ENCODE data around the gene SOX5. TPM values are rescaled to one million over a fixed set of nuclear protein-coding genes. Genes with fewer than 3 reads are reported as not detected.

Gene SOX5
- total and polyA plus RNA-seq, 11 donors: 0.49 to 4.9 (median 2.5) TPM

GRCh38 chr12:23944067-23944466 is 5.4 kb downstream of the SOX5 start:
- ATAC-seq (no peak), DNase-seq (no peak)
- no peaks in the 10 kb centered on the region for H3K9me3 ChIP-seq
- peaks cover 0 to 22% (median 4%) of the 10 kb centered on the region in 9 donors for H3K27me3 ChIP-seq
- no peak overlapping the region for H3K4me3 ChIP-seq
- H3K27ac ChIP-seq: no peak overlapping the region
- WGBS, 4 donors: 76 to 83% (median 80%) methylated on average over 5 of the region's 5 CpGs
- TF ChIP-seq POLR2A (IDR thresholded peaks at IDR 0.05) (no peak), CTCF (IDR thresholded peaks at IDR 0.05) (no peak)
- no peaks in the 10 kb centered on the region for H3K4me1 ChIP-seq
- no peaks in the 10 kb centered on the region for H3K36me3 ChIP-seq
- intact Hi-C loops (cut with DNase I): no loop called here

- Histone ChIP-seq H3K4me3 (no peak overlapping the region), H3K4me1 (no peaks in the 10 kb centered on the region), H3K36me3 (no peaks in the 10 kb centered on the region), H3K27ac (no peak overlapping the region), H3K9me3 (no peaks in the 10 kb centered on the region), H3K27me3 (peaks cover 0 to 11% (median 2%) of the 10 kb centered on the region in 9 donors)
- DNase-seq (no peak), ATAC-seq (no peak)
- WGBS, 4 donors: 73 to 78% (median 76%) methylated on average over 4 of the region's 4 CpGs
- intact Hi-C loops (cut with DNase I): no loop called here
- no peak for TF ChIP-seq CTCF (IDR thresholded peaks at IDR 0.05)
- TF ChIP-seq POLR2A (IDR thresholded peaks at IDR 0.05): no peak
These were observed 6.6 kb downstream of the SOX5 start for GRCh38 chr12:23942841-23943240.

- intact Hi-C loops (cut with DNase I): no loop called here
- no peak for DNase-seq
- no peak overlapping the region for H3K27ac ChIP-seq
- peaks cover 0 to 3% (median 0%) of the 10 kb centered on the region in 9 donors for H3K27me3 ChIP-seq
- no peak overlapping the region for H3K4me3 ChIP-seq
- no peaks in the 10 kb centered on the region for H3K9me3 ChIP-seq
- TF ChIP-seq POLR2A (IDR thresholded peaks at IDR 0.05) (no peak), CTCF (IDR thresholded peaks at IDR 0.05) (no peak)
- WGBS, 4 donors: 73 to 88% (median 81%) methylated on average over 1 of the region's 1 CpG
- no peaks in the 10 kb centered on the region for H3K36me3 ChIP-seq
- no peaks in the 10 kb centered on the region for H3K4me1 ChIP-seq
- ATAC-seq: no peak
These were observed 7.7 kb downstream of the SOX5 start for GRCh38 chr12:23941780-23942179.

- no peaks in the 10 kb centered on the region for H3K36me3 ChIP-seq
- no peak for DNase-seq
- TF ChIP-seq POLR2A (IDR thresholded peaks at IDR 0.05) (no peak), CTCF (IDR thresholded peaks at IDR 0.05) (no peak)
- ATAC-seq: no peak
- intact Hi-C loops (cut with DNase I): no loop called here
- no peaks in the 10 kb centered on the region for H3K27me3 ChIP-seq
- H3K9me3 ChIP-seq: no peaks in the 10 kb centered on the region
- H3K4me1 ChIP-seq: no peaks in the 10 kb centered on the region
- no peak overlapping the region for H3K4me3 ChIP-seq
- no peak overlapping the region for H3K27ac ChIP-seq
- WGBS, 4 donors: 87 to 94% (median 93%) methylated on average over 3 of the region's 3 CpGs
These were observed 11.0 kb downstream of the SOX5 start for GRCh38 chr12:23938422-23938821.

Data from heart left ventricle (tissue), 16 donors.